ENCODE data around the gene HTRA1. TPM values are rescaled to one million over a fixed set of nuclear protein-coding genes. Genes with fewer than 3 reads are reported as not detected.
A peak's percentile ranks its signal among the peaks of the same experiment; 100 is the strongest.

HTRA1 gene
- total and polyA plus RNA-seq, 12 donors, result 23.4 to 108 (median 70.2) TPM

DNA sequence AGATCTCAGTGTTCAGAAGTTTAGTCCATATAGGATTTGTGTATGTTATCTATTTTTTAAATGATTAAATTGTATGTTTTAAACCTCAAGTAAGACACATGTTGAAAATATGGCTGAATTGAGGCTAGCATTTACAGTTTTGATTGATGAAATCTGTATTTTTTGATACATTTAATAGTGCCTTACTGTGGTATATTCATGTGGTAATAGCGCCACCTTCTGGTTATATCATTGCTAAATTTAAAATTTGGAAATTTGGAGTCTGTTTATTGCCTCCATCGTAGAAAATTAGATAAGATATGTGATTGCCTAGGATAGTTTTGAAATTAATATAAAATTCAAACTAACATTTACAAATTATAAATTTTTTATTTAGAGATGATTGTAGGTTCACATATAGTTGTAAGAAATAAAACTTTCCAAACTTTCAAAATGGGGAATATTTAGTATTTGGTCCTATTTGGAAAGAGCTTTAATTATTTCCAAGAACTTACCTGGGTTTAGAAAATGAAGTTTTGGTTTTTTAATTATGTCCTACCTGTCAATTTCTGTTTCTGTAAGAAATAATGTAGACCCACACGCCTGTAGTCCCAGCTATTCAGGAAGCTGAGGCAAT lies 26.0 kb upstream of the HTRA1 start:
- DNase-seq (no peak), ATAC-seq (peak in 1 of 8 donors; percentile 43)
- Histone ChIP-seq H3K27ac (no peak overlapping the region), H3K4me3 (no peak overlapping the region), H3K27me3 (no peaks in the 10 kb centered on the region), H3K36me3 (peaks cover 0 to 35% (median 8%) of the 10 kb centered on the region in 9 donors), H3K9me3 (peaks cover 0 to 14% (median 5%) of the 10 kb centered on the region in 11 donors), H3K4me1 (no peaks in the 10 kb centered on the region)
- WGBS, 2 donors, result 33 to 36% methylated on average over 3 of the region's 3 CpGs
- intact Hi-C loops (cut with DNase I), result loop anchor here in 9 of 10 donors (1.0 to 10.0 kb wide), 9 partner anchors 91 to 138 kb away; partner anchors contain the start of gene DMBT1 (in 5 of the 9)
- TF ChIP-seq, protein P1, sequence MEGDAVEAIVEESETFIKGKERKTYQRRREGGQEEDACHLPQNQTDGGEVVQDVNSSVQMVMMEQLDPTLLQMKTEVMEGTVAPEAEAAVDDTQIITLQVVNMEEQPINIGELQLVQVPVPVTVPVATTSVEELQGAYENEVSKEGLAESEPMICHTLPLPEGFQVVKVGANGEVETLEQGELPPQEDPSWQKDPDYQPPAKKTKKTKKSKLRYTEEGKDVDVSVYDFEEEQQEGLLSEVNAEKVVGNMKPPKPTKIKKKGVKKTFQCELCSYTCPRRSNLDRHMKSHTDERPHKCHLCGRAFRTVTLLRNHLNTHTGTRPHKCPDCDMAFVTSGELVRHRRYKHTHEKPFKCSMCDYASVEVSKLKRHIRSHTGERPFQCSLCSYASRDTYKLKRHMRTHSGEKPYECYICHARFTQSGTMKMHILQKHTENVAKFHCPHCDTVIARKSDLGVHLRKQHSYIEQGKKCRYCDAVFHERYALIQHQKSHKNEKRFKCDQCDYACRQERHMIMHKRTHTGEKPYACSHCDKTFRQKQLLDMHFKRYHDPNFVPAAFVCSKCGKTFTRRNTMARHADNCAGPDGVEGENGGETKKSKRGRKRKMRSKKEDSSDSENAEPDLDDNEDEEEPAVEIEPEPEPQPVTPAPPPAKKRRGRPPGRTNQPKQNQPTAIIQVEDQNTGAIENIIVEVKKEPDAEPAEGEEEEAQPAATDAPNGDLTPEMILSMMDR (IDR thresholded peaks at IDR 0.05), result peak; percentile 47 to 89 (median 70)

DNA sequence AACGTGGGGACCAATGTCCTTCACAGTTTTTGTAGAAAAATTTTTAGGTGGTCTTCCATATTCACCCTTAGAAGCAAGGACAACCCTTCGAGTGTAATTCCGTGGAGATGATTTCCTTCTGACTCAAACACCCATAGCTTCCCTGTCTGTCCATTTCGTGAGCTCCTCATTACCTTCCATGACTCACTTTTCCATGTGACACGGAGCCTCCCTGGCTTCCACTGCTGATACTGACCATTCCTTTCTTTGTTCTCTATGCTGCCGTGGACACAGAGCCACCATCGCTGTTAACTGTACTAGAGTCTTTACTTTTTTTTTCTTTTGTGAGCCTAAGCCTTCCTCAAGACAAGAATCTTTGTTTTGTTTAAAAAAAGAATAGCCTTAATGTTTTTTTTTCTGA lies 19.4 kb upstream of the HTRA1 start:
- TF ChIP-seq, protein P1 (IDR thresholded peaks at IDR 0.05), result no peak
- intact Hi-C loops (cut with DNase I), result loop anchor here in 1 of 10 donors (5.0 kb wide), 1 partner anchor 110 kb away; no protein-coding TSS in a partner anchor
- peaks cover 0 to 12% (median 4%) of the 10 kb centered on the region in 9 donors for H3K4me1 ChIP-seq
- no peak overlapping the region for H3K27ac ChIP-seq
- 80 to 85% methylated on average over 7 of the region's 7 CpGs for WGBS, 2 donors
- DNase-seq, result no peak
- H3K36me3 ChIP-seq, result no peaks in the 10 kb centered on the region
- peaks cover 0 to 15% (median 5%) of the 10 kb centered on the region in 11 donors for H3K9me3 ChIP-seq
- no peaks in the 10 kb centered on the region for H3K27me3 ChIP-seq
- no peak overlapping the region for H3K4me3 ChIP-seq
- no peak for ATAC-seq

DNA sequence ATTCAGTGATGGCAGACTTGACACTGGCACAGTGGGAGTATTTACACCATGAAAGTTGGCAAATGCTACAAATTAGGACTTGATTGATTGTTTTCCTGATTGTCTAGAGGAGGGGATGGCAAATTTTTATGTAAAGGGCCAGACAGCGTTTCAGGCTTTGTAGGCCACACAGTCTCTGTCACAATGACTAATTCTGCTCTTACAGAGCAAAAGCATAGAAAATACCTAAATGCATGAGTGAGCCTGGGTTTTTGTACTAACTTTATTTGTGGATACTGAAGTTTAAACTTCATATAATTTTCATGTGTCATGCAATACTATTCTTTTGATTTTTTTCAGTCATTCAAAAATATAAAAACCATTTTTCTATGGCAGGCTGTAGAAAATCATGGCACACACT lies 15.9 kb upstream of the HTRA1 start:
- TF ChIP-seq, protein P1 (IDR thresholded peaks at IDR 0.05), result no peak
- Histone ChIP-seq H3K4me3 (no peak overlapping the region), H3K27ac (peak overlapping the region in 1 of 10 donors; percentile 12), H3K36me3 (no peaks in the 10 kb centered on the region), H3K9me3 (peaks cover 0 to under 1% (median 0%) of the 10 kb centered on the region in 11 donors), H3K27me3 (peaks cover 0 to 6% (median 0%) of the 10 kb centered on the region in 7 donors), H3K4me1 (peaks cover 0 to 30% (median 16%) of the 10 kb centered on the region in 9 donors)
- ATAC-seq (no peak), DNase-seq (no peak)
- WGBS, 2 donors, result 96% methylated on average over 1 of the region's 1 CpG
- intact Hi-C loops (cut with DNase I), result no loop called here

DNA sequence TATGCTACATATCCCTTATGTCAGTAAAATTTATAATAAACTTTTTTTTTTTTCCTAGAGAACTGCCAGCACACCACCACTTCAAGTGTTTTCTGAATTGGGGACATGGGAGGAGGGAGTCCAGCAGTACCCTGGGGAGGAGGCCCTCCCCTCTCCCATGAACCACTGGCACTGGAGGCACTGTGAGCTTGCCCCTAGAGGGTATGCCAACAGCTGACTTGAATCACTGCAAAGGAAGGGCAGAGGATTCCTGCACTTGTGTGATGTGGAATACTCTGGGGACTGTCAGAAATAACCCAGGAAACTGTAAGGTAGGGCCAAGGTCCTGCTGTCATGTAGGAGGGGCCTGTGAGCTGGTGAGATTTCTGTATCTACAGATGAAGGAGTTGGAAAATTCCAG lies 15.4 kb upstream of the HTRA1 start:
- ATAC-seq (peak; percentile 32 to 84 (median 70)), DNase-seq (no peak)
- H3K27ac ChIP-seq, result peak overlapping the region in 2 of 10 donors; percentile 12 to 32
- H3K36me3 ChIP-seq, result no peaks in the 10 kb centered on the region
- intact Hi-C loops (cut with DNase I), result no loop called here
- peaks cover 0 to 34% (median 16%) of the 10 kb centered on the region in 9 donors for H3K4me1 ChIP-seq
- H3K4me3 ChIP-seq, result no peak overlapping the region
- no peaks in the 10 kb centered on the region for H3K9me3 ChIP-seq
- H3K27me3 ChIP-seq, result peaks cover 0 to 6% (median 0%) of the 10 kb centered on the region in 7 donors
- TF ChIP-seq, protein P1 (IDR thresholded peaks at IDR 0.05), result no peak

All from heart right ventricle (tissue), 16 donors.